Transverse colon (tissue), 3 donors: ENCODE results near the gene KCNS1.

ENCODE experiments used
- POLR2A ChIP-seq: fragments of 450-650 bp; IDR thresholded peaks from one replicate; pipeline ENCODE4 v1.6.1; 2016; ENCODE audit warnings: antibody characterized with exemption, mild to moderate bottlenecking, moderate library complexity
- TF ChIP-seq, protein P1 (sequence below), 5 experiments: fragments of 200-600 bp in 3 of 5; fragments of 450-650 bp in 2 of 5; sonication (generic) in 3 of 5; IDR thresholded peaks; 1 replicate in 2 of 5; 2 replicates in 3 of 5; pipeline ENCODE4 v1.5.1; 2016 to 2017; ENCODE audit warnings: antibody characterized with exemption in 5 of 5, inconsistent platforms in 3 of 5, mild to moderate bottlenecking in 2 of 5, moderate library complexity in 1 of 5

DNA sequence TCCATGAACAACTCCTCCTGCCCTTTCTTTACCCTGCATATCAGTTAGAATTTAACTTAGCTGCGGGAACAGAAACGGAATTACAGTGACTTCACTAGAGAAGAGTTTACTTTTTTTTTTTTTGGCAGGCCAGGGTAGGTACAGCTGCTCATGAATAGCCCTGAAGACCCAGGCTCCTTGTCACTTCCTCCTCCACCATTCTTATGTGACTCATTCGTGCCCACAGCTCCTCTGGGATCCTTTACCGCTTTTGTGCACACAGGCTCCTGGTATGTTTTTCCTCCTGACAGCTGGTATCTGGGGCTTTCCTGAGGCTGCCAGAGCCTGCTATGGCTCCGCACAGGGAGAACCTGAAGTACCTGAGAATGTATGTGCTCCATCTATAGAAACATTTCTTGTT, 3.9 kb upstream of the KCNS1 start:
- TF ChIP-seq POLR2A: no peak
- TF ChIP-seq, protein P1, sequence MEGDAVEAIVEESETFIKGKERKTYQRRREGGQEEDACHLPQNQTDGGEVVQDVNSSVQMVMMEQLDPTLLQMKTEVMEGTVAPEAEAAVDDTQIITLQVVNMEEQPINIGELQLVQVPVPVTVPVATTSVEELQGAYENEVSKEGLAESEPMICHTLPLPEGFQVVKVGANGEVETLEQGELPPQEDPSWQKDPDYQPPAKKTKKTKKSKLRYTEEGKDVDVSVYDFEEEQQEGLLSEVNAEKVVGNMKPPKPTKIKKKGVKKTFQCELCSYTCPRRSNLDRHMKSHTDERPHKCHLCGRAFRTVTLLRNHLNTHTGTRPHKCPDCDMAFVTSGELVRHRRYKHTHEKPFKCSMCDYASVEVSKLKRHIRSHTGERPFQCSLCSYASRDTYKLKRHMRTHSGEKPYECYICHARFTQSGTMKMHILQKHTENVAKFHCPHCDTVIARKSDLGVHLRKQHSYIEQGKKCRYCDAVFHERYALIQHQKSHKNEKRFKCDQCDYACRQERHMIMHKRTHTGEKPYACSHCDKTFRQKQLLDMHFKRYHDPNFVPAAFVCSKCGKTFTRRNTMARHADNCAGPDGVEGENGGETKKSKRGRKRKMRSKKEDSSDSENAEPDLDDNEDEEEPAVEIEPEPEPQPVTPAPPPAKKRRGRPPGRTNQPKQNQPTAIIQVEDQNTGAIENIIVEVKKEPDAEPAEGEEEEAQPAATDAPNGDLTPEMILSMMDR (IDR thresholded peaks at IDR 0.05): no peak
